ENCODE results near the gene RGS3. TPM values are rescaled to one million over a fixed set of nuclear protein-coding genes. Genes with fewer than 3 reads are reported as not detected.
"Not testable (repeated sequence)": the region's sequence is repeated elsewhere in the genome, so short reads cannot be mapped to it uniquely, and the experiment has no call there.

Gene RGS3
- polyA plus RNA-seq, 3 donors from 2014 or later, result 76.9 to 230 (median 90.7) TPM

DNA sequence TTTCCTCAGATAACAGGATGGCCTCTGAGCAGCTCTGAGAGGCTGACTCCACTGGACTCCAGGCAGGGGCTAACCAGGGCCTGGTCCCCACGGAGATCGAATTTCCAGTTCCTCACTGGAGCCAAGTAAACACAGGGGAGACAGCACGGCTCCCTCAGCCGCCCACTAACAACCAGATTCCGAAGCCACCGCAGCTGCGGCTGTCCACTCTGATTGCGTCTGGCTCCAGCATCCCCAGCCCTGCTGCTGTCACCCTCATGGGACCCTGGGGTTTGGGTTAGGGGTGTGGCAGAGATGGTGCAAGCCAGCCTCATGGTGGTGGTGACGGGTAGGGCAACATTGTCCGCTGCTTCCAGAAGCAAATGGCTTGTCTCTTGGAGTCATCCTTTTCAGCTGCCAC lies 172.6 kb downstream of the RGS3 start:
- H3K4me1 Mint-ChIP-seq, result no peaks in the 10 kb centered on the region
- H3K36me3 Mint-ChIP-seq, result no peaks in the 10 kb centered on the region
- H3K9me3 Mint-ChIP-seq, result no peaks in the 10 kb centered on the region
- no peak overlapping the region for H3K27ac Mint-ChIP-seq
- no peak overlapping the region for H3K4me3 Mint-ChIP-seq
- peaks cover 2 to 7% (median 2%) of the 10 kb centered on the region in 3 donors for H3K27me3 Mint-ChIP-seq (ENCODE audit: low read depth in 3 of 3)
- no peak for DNase-seq

GRCh38 chr9:113636693-113637092 lies 173.2 kb downstream of the RGS3 start:
- Mint-ChIP-seq H3K4me1 (no peaks in the 10 kb centered on the region), H3K36me3 (no peaks in the 10 kb centered on the region), H3K4me3 (no peak overlapping the region), H3K27ac (no peak overlapping the region), H3K27me3 (ENCODE audit: low read depth in 3 of 3) (peaks cover 2 to 7% (median 2%) of the 10 kb centered on the region in 3 donors), H3K9me3 (no peaks in the 10 kb centered on the region)
- no peak for DNase-seq

- no peak overlapping the region for H3K27ac Mint-ChIP-seq
- H3K27me3 Mint-ChIP-seq (ENCODE audit: low read depth in 3 of 3), result peaks cover 0 to 5% (median 0%) of the 10 kb centered on the region in 3 donors
- H3K9me3 Mint-ChIP-seq, result no peaks in the 10 kb centered on the region
- no peak overlapping the region for H3K4me3 Mint-ChIP-seq
- no peaks in the 10 kb centered on the region for H3K36me3 Mint-ChIP-seq
- no peak for DNase-seq
- no peaks in the 10 kb centered on the region for H3K4me1 Mint-ChIP-seq
Measured at GRCh38 chr9:113638490-113638889, 175.0 kb downstream of the RGS3 start.

- Mint-ChIP-seq H3K36me3 (no peaks in the 10 kb centered on the region), H3K4me3 (no peak overlapping the region), H3K9me3 (no peaks in the 10 kb centered on the region), H3K27me3 (ENCODE audit: low read depth in 3 of 3) (peaks cover 0 to 5% (median 0%) of the 10 kb centered on the region in 3 donors), H3K27ac (no peak overlapping the region), H3K4me1 (no peaks in the 10 kb centered on the region)
- no peak for DNase-seq
Measured at GRCh38 chr9:113638897-113639296, 175.4 kb downstream of the RGS3 start.

GRCh38 chr9:113639411-113639970 lies 176.0 kb downstream of the RGS3 start:
- H3K9me3 Mint-ChIP-seq; H3K4me3 Mint-ChIP-seq; H3K27me3 Mint-ChIP-seq (ENCODE audit: low read depth in 3 of 3); DNase-seq; H3K27ac Mint-ChIP-seq; H3K36me3 Mint-ChIP-seq; H3K4me1 Mint-ChIP-seq: not testable (repeated sequence)

DNA sequence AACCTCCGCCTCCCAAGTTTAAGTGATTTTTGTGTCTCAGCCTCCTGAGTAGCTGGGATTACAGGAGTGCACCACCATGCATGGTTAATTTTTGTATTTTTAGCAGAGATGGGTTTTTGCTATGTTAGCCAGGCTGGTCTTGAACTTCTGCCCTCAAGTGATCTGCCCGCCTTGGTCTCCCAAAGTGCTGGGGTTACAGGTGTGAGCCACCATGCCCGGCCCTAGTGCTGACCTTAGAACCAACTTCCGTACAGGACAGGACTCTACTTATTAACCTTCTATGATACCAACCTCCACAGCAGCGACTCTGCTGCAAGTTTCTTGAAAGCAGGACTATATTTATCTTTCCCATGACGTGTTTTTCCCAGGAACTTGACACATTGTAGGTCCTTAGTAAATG lies 176.9 kb downstream of the RGS3 start:
- Mint-ChIP-seq H3K27me3 (ENCODE audit: low read depth in 3 of 3) (peaks cover 0 to 11% (median 2%) of the 10 kb centered on the region in 3 donors), H3K9me3 (no peaks in the 10 kb centered on the region), H3K27ac (no peak overlapping the region), H3K36me3 (no peaks in the 10 kb centered on the region), H3K4me1 (no peaks in the 10 kb centered on the region), H3K4me3 (no peak overlapping the region)
- no peak for DNase-seq

- H3K36me3 Mint-ChIP-seq, result no peaks in the 10 kb centered on the region
- no peaks in the 10 kb centered on the region for H3K4me1 Mint-ChIP-seq
- no peak overlapping the region for H3K4me3 Mint-ChIP-seq
- no peaks in the 10 kb centered on the region for H3K9me3 Mint-ChIP-seq
- H3K27me3 Mint-ChIP-seq (ENCODE audit: low read depth in 3 of 3), result peaks cover 0 to 11% (median 2%) of the 10 kb centered on the region in 3 donors
- no peak overlapping the region for H3K27ac Mint-ChIP-seq
- no peak for DNase-seq
Measured at GRCh38 chr9:113641100-113641885, 177.8 kb downstream of the RGS3 start.

DNA sequence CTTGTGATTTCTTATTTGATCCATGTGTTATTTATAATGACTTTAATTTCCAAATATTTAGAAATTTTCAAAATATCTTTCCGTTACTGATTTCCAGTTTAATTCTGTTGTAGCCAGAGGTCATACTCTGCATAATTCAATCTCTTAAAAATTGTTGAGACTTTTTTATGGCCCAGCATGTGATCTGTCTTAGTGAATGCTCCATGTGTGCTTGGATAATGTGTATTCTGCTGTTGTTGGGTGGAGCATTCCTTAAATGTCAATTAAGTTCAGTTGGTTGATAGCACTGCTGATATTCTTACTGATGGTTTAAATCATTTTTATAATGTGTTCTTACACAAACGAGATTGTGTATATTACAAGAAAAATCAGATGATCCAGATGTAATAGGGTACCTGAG lies 180.8 kb downstream of the RGS3 start:
- no peaks in the 10 kb centered on the region for H3K36me3 Mint-ChIP-seq

DNA sequence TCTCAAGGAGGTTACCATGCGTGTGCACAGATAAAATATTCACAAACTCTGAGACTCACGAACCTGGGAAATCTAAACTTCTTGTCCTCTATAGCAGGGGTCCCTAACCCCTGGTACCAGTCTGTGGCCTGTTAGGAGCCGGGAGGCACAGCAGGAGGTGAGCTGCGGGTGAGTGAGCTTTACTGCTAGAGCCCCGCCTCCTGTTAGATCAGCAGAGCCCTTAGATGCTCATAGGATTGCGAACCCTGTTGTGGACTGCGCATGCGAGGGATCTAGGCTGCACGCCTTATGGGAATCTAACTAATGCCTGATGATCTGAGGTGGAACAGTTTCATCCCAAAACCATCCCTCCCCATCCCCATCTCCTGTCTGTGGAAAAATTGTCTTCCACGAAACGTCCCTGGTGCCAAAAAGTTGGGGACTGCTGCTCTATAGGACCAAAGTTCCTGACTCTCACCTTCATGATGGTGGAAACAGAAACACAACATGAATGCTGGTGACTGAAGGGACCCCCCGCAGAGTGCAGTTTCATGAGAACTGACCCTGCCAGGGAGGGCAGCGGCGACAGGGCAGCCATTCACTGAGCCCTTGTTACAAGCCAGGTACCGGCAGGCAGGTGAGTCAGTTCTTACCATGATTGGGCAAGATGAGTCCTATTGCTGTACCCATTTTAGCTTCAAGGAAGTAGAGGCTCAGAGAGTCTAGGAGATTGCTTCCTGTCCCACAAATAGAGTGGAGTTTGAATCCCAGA lies 181.9 kb downstream of the RGS3 start:
- no peaks in the 10 kb centered on the region for H3K36me3 Mint-ChIP-seq
- peaks cover 2 to 14% (median 2%) of the 10 kb centered on the region in 3 donors for H3K27me3 Mint-ChIP-seq (ENCODE audit: low read depth in 3 of 3)
- no peak for DNase-seq
- H3K27ac Mint-ChIP-seq, result no peak overlapping the region
- no peaks in the 10 kb centered on the region for H3K4me1 Mint-ChIP-seq
- H3K9me3 Mint-ChIP-seq, result no peaks in the 10 kb centered on the region
- H3K4me3 Mint-ChIP-seq, result no peak overlapping the region

More for the DNA sequence above, 180.8 kb downstream of the RGS3 start:
- Mint-ChIP-seq H3K27me3 (ENCODE audit: low read depth in 3 of 3) (peaks cover 2 to 14% (median 2%) of the 10 kb centered on the region in 3 donors), H3K4me3 (no peak overlapping the region), H3K4me1 (no peaks in the 10 kb centered on the region), H3K9me3 (no peaks in the 10 kb centered on the region), H3K27ac (no peak overlapping the region)
- DNase-seq, result no peak

GRCh38 chr9:113645978-113646253 lies 182.4 kb downstream of the RGS3 start:
- Mint-ChIP-seq H3K4me3 (no peak overlapping the region), H3K9me3 (no peaks in the 10 kb centered on the region), H3K27ac (no peak overlapping the region), H3K36me3 (no peaks in the 10 kb centered on the region), H3K27me3 (ENCODE audit: low read depth in 3 of 3) (peaks cover 2 to 14% (median 4%) of the 10 kb centered on the region in 3 donors), H3K4me1 (no peaks in the 10 kb centered on the region)
- no peak for DNase-seq

DNA sequence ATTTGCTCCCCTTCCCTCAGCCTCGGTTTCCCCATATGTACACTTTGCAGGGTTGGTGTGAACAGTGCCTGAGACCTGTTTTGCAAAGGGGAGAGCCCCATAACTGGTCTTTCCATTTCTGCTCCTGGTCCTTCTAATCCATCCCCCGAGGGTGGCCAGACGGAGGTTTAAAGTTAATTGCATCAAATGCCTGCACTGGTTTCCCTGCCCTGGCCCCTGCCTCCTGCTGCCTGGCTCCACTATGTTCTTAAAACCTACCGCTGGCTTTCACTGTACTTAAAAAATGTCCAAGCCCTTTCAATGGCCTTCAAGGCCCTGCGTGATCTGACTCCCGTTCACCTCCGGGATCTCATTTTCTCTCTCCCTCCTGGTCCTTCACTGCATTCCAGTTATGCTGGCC lies 183.0 kb downstream of the RGS3 start:
- Mint-ChIP-seq H3K4me1 (no peaks in the 10 kb centered on the region), H3K27me3 (ENCODE audit: low read depth in 3 of 3) (peaks cover 2 to 14% (median 4%) of the 10 kb centered on the region in 3 donors), H3K9me3 (no peaks in the 10 kb centered on the region), H3K27ac (peak overlapping the region in 1 of 6 donors; percentile 50), H3K4me3 (no peak overlapping the region), H3K36me3 (no peaks in the 10 kb centered on the region)
- DNase-seq, result no peak

Other genes with a start within 250 kb of the RGS3 start
- gene FKBP15, start 242.4 kb upstream of the RGS3 start, polyA plus RNA-seq, result 10 to 100 TPM in 1 of 3 donors, 1 to 10 TPM in 2; 2.8 to 22.7 (median 8.4) TPM
- gene SLC31A1, start 242.2 kb upstream of the RGS3 start, polyA plus RNA-seq, result 1 to 10 TPM; 5.2 to 5.8 (median 5.5) TPM
- gene CDC26, start 188.2 kb upstream of the RGS3 start, polyA plus RNA-seq, result 100 to 1,000 TPM; 136 to 141 (median 137) TPM
- 10 to 100 TPM; 17.7 to 25.6 (median 25.1) TPM for gene PRPF4, start 188.1 kb upstream of the RGS3 start, polyA plus RNA-seq
- gene RNF183, start 160.4 kb upstream of the RGS3 start, polyA plus RNA-seq, result not detected
- gene WDR31, start 123.5 kb upstream of the RGS3 start, polyA plus RNA-seq, result not detected
- 1 to 10 TPM; 1.9 to 6.1 (median 3.7) TPM for gene BSPRY, start 114.2 kb upstream of the RGS3 start, polyA plus RNA-seq
- gene HDHD3, start 86.7 kb upstream of the RGS3 start, polyA plus RNA-seq, result 10 to 100 TPM; 17.4 to 29.7 (median 22.4) TPM
- gene ALAD, start 62.4 kb upstream of the RGS3 start, polyA plus RNA-seq, result 10 to 100 TPM; 11.9 to 26.7 (median 19.7) TPM
- 100 to 1,000 TPM; 132 to 204 (median 177) TPM for gene POLE3, start 53.1 kb upstream of the RGS3 start, polyA plus RNA-seq
- under 1 TPM in 1 of 3 donors, not detected in 2; 0.16 TPM for gene C9orf43, start 53.0 kb upstream of the RGS3 start, polyA plus RNA-seq

Data from immature natural killer cell (primary cell).